ACC112 (cell line): ENCODE data around the gene PJVK.
A peak's percentile ranks its signal among the peaks of the same experiment; 100 is the strongest.
"Not testable (repeated sequence)": the region's sequence is repeated elsewhere in the genome, so short reads cannot be mapped to it uniquely, and the experiment has no call there.

ENCODE experiments used
- H2AFZ ChIP-seq: fragments of 200-600 bp; sonication (generic); one replicate; pipeline ENCODE4 v1.6.0; 2017; ENCODE audit warnings: antibody characterized with exemption, low read length; ENCODE audit not compliant: unreplicated experiment
- H3K27ac ChIP-seq: fragments of 200-600 bp; sonication (generic); 2 replicates; pipeline ENCODE4 v1.5.1; 2014; ENCODE audit warnings: low read depth, mild to moderate bottlenecking, antibody characterized with exemption, low read length, moderate library complexity
- H3K27me3 ChIP-seq: fragments of 200-600 bp; sonication (generic); 2 replicates; pipeline ENCODE4 v1.6.1; 2014; ENCODE audit warnings: mild to moderate bottlenecking, antibody characterized with exemption, low read length, moderate library complexity, mixed read lengths; ENCODE audit not compliant: insufficient read depth
- H3K36me3 ChIP-seq: fragments of 200-600 bp; sonication (generic); 2 replicates; pipeline ENCODE4 v1.6.1; 2016; ENCODE audit warnings: mild to moderate bottlenecking, antibody characterized with exemption, low read length, moderate library complexity, mixed read lengths; ENCODE audit not compliant: insufficient read depth
- H3K4me1 ChIP-seq: fragments of 200-600 bp; sonication (generic); one replicate; pipeline ENCODE4 v1.6.1; 2016; ENCODE audit warnings: low read length, mixed read lengths; ENCODE audit not compliant: insufficient read depth, unreplicated experiment, control insufficient read depth
- H3K4me3 ChIP-seq: fragments of 200-600 bp; sonication (generic); 2 replicates; pipeline ENCODE4 v1.5.1; 2014; ENCODE audit warnings: mild to moderate bottlenecking, low read depth, low read length
- H3K79me2 ChIP-seq: fragments of 200-600 bp; sonication (generic); one replicate; pipeline ENCODE4 v1.6.0; 2016; ENCODE audit warnings: low read length; ENCODE audit not compliant: control insufficient read depth, unreplicated experiment, insufficient read depth

PJVK gene

GRCh38 chr2:178450774-178451525, at the start of gene PJVK, which contains the start of gene PRKRA:
Gene PJVK, plus strand, starts transcription at chr2:178451378. Its CDS starts 2,032 bp downstream, at chr2:178453410.
Gene PRKRA, minus strand, starts transcription at chr2:178451175. Its CDS starts 145 bp downstream, at chr2:178451030.
- Histone ChIP-seq H3K27ac (peak within 1 kb of the TSS; percentile 83), H2AFZ (peak within 1 kb of the TSS; percentile 98), H3K27me3 (no peaks in the 10 kb centered on the region), H3K4me1 (peaks cover 13% of the 10 kb centered on the region), H3K79me2 (peaks cover 28% of the 10 kb centered on the region), H3K36me3 (peaks cover 4% of the 10 kb centered on the region; the same call in 1 of the 2 replicates), H3K4me3 (peak within 1 kb of the TSS; percentile 82)

- Histone ChIP-seq H3K36me3 (no peaks in the 10 kb centered on the region), H3K27ac (no peak overlapping the region), H3K4me3 (no peak overlapping the region), H2AFZ (no peak overlapping the region), H3K27me3 (no peaks in the 10 kb centered on the region), H3K79me2 (no peaks in the 10 kb centered on the region), H3K4me1 (peaks cover 6% of the 10 kb centered on the region)
Observed at GRCh38 chr2:178401994-178402437, 49.2 kb upstream of the PJVK start.

- no peak overlapping the region for H3K4me3 ChIP-seq
- no peaks in the 10 kb centered on the region for H3K27me3 ChIP-seq
- no peaks in the 10 kb centered on the region for H3K79me2 ChIP-seq
- peaks cover 6% of the 10 kb centered on the region for H3K4me1 ChIP-seq
- H3K27ac ChIP-seq: no peak overlapping the region
- no peak overlapping the region for H2AFZ ChIP-seq
- H3K36me3 ChIP-seq: no peaks in the 10 kb centered on the region
Observed at GRCh38 chr2:178403671-178404306, 47.4 kb upstream of the PJVK start.

- Histone ChIP-seq H3K27me3 (no peaks in the 10 kb centered on the region), H3K79me2 (no peaks in the 10 kb centered on the region), H3K36me3 (no peaks in the 10 kb centered on the region), H3K27ac (no peak overlapping the region), H3K4me1 (peaks cover 6% of the 10 kb centered on the region), H3K4me3 (no peak overlapping the region), H2AFZ (no peak overlapping the region)
Observed at GRCh38 chr2:178404368-178404767, 46.8 kb upstream of the PJVK start.

- no peak overlapping the region for H3K27ac ChIP-seq
- H3K4me1 ChIP-seq: peaks cover under 1% of the 10 kb centered on the region
- peaks cover 5% of the 10 kb centered on the region for H3K79me2 ChIP-seq
- no peaks in the 10 kb centered on the region for H3K27me3 ChIP-seq
- H3K36me3 ChIP-seq: no peaks in the 10 kb centered on the region
- H3K4me3 ChIP-seq: no peak overlapping the region
- H2AFZ ChIP-seq: no peak overlapping the region
Observed at GRCh38 chr2:178409261-178409660, 41.9 kb upstream of the PJVK start.

- Histone ChIP-seq H3K4me3 (no peak overlapping the region), H3K4me1 (peaks cover 3% of the 10 kb centered on the region), H3K27me3 (no peaks in the 10 kb centered on the region), H3K36me3 (no peaks in the 10 kb centered on the region), H2AFZ (no peak overlapping the region), H3K79me2 (peaks cover 29% of the 10 kb centered on the region), H3K27ac (no peak overlapping the region)
Observed at GRCh38 chr2:178412047-178412446, 39.1 kb upstream of the PJVK start.

- H3K79me2 ChIP-seq: peaks cover 32% of the 10 kb centered on the region
- H3K27me3 ChIP-seq, H3K4me3 ChIP-seq, H3K27ac ChIP-seq, H2AFZ ChIP-seq, H3K4me1 ChIP-seq, H3K36me3 ChIP-seq: not testable (repeated sequence)
Observed at GRCh38 chr2:178412453-178412852, 38.7 kb upstream of the PJVK start.

- Histone ChIP-seq H3K4me3 (peak overlapping the region; percentile 90), H3K27ac (peak overlapping the region; percentile 84), H3K79me2 (peaks cover 40% of the 10 kb centered on the region), H3K27me3 (no peaks in the 10 kb centered on the region), H2AFZ (peak overlapping the region; percentile 96), H3K36me3 (no peaks in the 10 kb centered on the region), H3K4me1 (peaks cover 15% of the 10 kb centered on the region)
Observed at GRCh38 chr2:178413472-178414265, 37.5 kb upstream of the PJVK start.

- Histone ChIP-seq H3K4me1 (peaks cover 16% of the 10 kb centered on the region), H3K27ac (peak overlapping the region; percentile 84), H3K36me3 (no peaks in the 10 kb centered on the region), H3K4me3 (peak overlapping the region; percentile 90), H3K79me2 (peaks cover 46% of the 10 kb centered on the region), H3K27me3 (no peaks in the 10 kb centered on the region), H2AFZ (peak overlapping the region; percentile 81)
Observed at GRCh38 chr2:178414266-178415247, 36.6 kb upstream of the PJVK start.
